ENCODE measurements around the gene EMC10.

Gene EMC10

GRCh38 chr19:50506700-50507099, 30.4 kb downstream of the EMC10 start:
- ChIA-PET CTCF (no interaction called here), POLR2A (no interaction called here)
- WGBS (ENCODE audit: insufficient coverage): 96% methylated on average over 4 of the region's 10 CpGs

GRCh38 chr19:50507376-50507775, 31.1 kb downstream of the EMC10 start:
- WGBS (ENCODE audit: insufficient coverage): 100% methylated on average over 7 of the region's 8 CpGs

More at GRCh38 chr19:50506700-50507099, 30.4 kb downstream of the EMC10 start:
- H3K27ac ChIP-seq (ENCODE audit: insufficient read depth in 1 of 2, low read depth in 1 of 2, low read length in 2 of 2, poor library complexity in 1 of 2, severe bottlenecking in 2 of 2): no peak overlapping the region
- H3K36me3 ChIP-seq (ENCODE audit: control insufficient read depth in 4 of 4, insufficient read depth in 4 of 4, low read length in 3 of 4): peaks cover 0 to 4% (median under 1%) of the 10 kb centered on the region in 4 experiments
- H3K4me1 ChIP-seq (ENCODE audit: control extremely low read depth in 1 of 4, control insufficient read depth in 4 of 4, insufficient read depth in 4 of 4, low read length in 3 of 4): peaks cover 0 to 9% (median 7%) of the 10 kb centered on the region in 4 experiments
- H3K27me3 ChIP-seq (replicated peaks in 2 of 5; ENCODE audit: control insufficient read depth in 4 of 5, insufficient read depth in 5 of 5, low read length in 4 of 5): no peaks in the 10 kb centered on the region
- no peak overlapping the region for H3K4me3 ChIP-seq (ENCODE audit: control insufficient read depth in 1 of 7, extremely low read depth in 1 of 7, insufficient read depth in 4 of 7, low read depth in 2 of 7, low read length in 6 of 7)
- H3K9me3 ChIP-seq (ENCODE audit: control extremely low read depth in 1 of 5, control insufficient read depth in 4 of 5, insufficient read depth in 2 of 5, low read depth in 1 of 5, low read length in 4 of 5): no peaks in the 10 kb centered on the region
- DNase-seq: no peak

GRCh38 chr19:50508843-50509190, 32.5 kb downstream of the EMC10 start:
- H3K4me1 ChIP-seq (ENCODE audit: control extremely low read depth in 1 of 4, control insufficient read depth in 4 of 4, insufficient read depth in 4 of 4, low read length in 3 of 4): peaks cover 0 to 15% (median 12%) of the 10 kb centered on the region in 4 experiments
- WGBS (ENCODE audit: insufficient coverage): no CpG with 5 or more reads among the region's 3 CpGs
- POLR2A ChIA-PET: interaction anchor here (0.6 kb wide), 1 partner anchor 79 kb away, joined by 3 read pairs; no protein-coding TSS in a partner anchor
- no peak overlapping the region for H3K4me3 ChIP-seq (ENCODE audit: control insufficient read depth in 1 of 7, extremely low read depth in 1 of 7, insufficient read depth in 4 of 7, low read depth in 2 of 7, low read length in 6 of 7)
- CTCF ChIA-PET: interaction anchor here (1.3 kb wide), 1 partner anchor 12 kb away, joined by 4 read pairs; no protein-coding TSS in a partner anchor
- DNase-seq: no peak
- H3K36me3 ChIP-seq (ENCODE audit: control insufficient read depth in 4 of 4, insufficient read depth in 4 of 4, low read length in 3 of 4): peaks cover 0 to 4% (median under 1%) of the 10 kb centered on the region in 4 experiments
- H3K9me3 ChIP-seq (ENCODE audit: control extremely low read depth in 1 of 5, control insufficient read depth in 4 of 5, insufficient read depth in 2 of 5, low read depth in 1 of 5, low read length in 4 of 5): no peaks in the 10 kb centered on the region
- H3K27ac ChIP-seq (ENCODE audit: insufficient read depth in 1 of 2, low read depth in 1 of 2, low read length in 2 of 2, poor library complexity in 1 of 2, severe bottlenecking in 2 of 2): no peak overlapping the region
- H3K27me3 ChIP-seq (replicated peaks in 2 of 5; ENCODE audit: control insufficient read depth in 4 of 5, insufficient read depth in 5 of 5, low read length in 4 of 5): peaks cover 0 to 9% (median 0%) of the 10 kb centered on the region in 5 experiments

More at GRCh38 chr19:50507376-50507775, 31.1 kb downstream of the EMC10 start:
- peaks cover 0 to 4% (median under 1%) of the 10 kb centered on the region in 4 experiments for H3K36me3 ChIP-seq (ENCODE audit: control insufficient read depth in 4 of 4, insufficient read depth in 4 of 4, low read length in 3 of 4)
- ChIA-PET POLR2A (no interaction called here), CTCF (no interaction called here)
- no peaks in the 10 kb centered on the region for H3K9me3 ChIP-seq (ENCODE audit: control extremely low read depth in 1 of 5, control insufficient read depth in 4 of 5, insufficient read depth in 2 of 5, low read depth in 1 of 5, low read length in 4 of 5)
- H3K4me3 ChIP-seq (ENCODE audit: control insufficient read depth in 1 of 7, extremely low read depth in 1 of 7, insufficient read depth in 4 of 7, low read depth in 2 of 7, low read length in 6 of 7): no peak overlapping the region
- H3K4me1 ChIP-seq (ENCODE audit: control extremely low read depth in 1 of 4, control insufficient read depth in 4 of 4, insufficient read depth in 4 of 4, low read length in 3 of 4): peaks cover 0 to 15% (median 12%) of the 10 kb centered on the region in 4 experiments
- no peak for DNase-seq
- no peaks in the 10 kb centered on the region for H3K27me3 ChIP-seq (replicated peaks in 2 of 5; ENCODE audit: control insufficient read depth in 4 of 5, insufficient read depth in 5 of 5, low read length in 4 of 5)
- no peak overlapping the region for H3K27ac ChIP-seq (ENCODE audit: insufficient read depth in 1 of 2, low read depth in 1 of 2, low read length in 2 of 2, poor library complexity in 1 of 2, severe bottlenecking in 2 of 2)

- ChIA-PET CTCF (interaction anchor here (1.3 kb wide), 1 partner anchor 12 kb away, joined by 4 read pairs; no protein-coding TSS in a partner anchor), POLR2A (no interaction called here)
- 97% methylated on average over 6 of the region's 11 CpGs for WGBS (ENCODE audit: insufficient coverage)
- Histone ChIP-seq H3K4me1 (ENCODE audit: control extremely low read depth in 1 of 4, control insufficient read depth in 4 of 4, insufficient read depth in 4 of 4, low read length in 3 of 4) (peaks cover 0 to 16% (median 12%) of the 10 kb centered on the region in 4 experiments), H3K9me3 (ENCODE audit: control extremely low read depth in 1 of 5, control insufficient read depth in 4 of 5, insufficient read depth in 2 of 5, low read depth in 1 of 5, low read length in 4 of 5) (no peaks in the 10 kb centered on the region), H3K27ac (ENCODE audit: insufficient read depth in 1 of 2, low read depth in 1 of 2, low read length in 2 of 2, poor library complexity in 1 of 2, severe bottlenecking in 2 of 2) (no peak overlapping the region), H3K4me3 (ENCODE audit: control insufficient read depth in 1 of 7, extremely low read depth in 1 of 7, insufficient read depth in 4 of 7, low read depth in 2 of 7, low read length in 6 of 7) (no peak overlapping the region), H3K36me3 (ENCODE audit: control insufficient read depth in 4 of 4, insufficient read depth in 4 of 4, low read length in 3 of 4) (peaks cover 0 to 4% (median under 1%) of the 10 kb centered on the region in 4 experiments), H3K27me3 (replicated peaks in 2 of 5; ENCODE audit: control insufficient read depth in 4 of 5, insufficient read depth in 5 of 5, low read length in 4 of 5) (peaks cover 0 to 15% (median 3%) of the 10 kb centered on the region in 5 experiments)
- DNase-seq: no peak
Measured at GRCh38 chr19:50509366-50509765, 33.1 kb downstream of the EMC10 start.

GRCh38 chr19:50510121-50510670, 33.9 kb downstream of the EMC10 start:
- Histone ChIP-seq H3K27me3 (replicated peaks in 2 of 5; ENCODE audit: control insufficient read depth in 4 of 5, insufficient read depth in 5 of 5, low read length in 4 of 5) (peaks cover 0 to 23% (median 9%) of the 10 kb centered on the region in 5 experiments), H3K9me3 (ENCODE audit: control extremely low read depth in 1 of 5, control insufficient read depth in 4 of 5, insufficient read depth in 2 of 5, low read depth in 1 of 5, low read length in 4 of 5) (no peaks in the 10 kb centered on the region), H3K4me1 (ENCODE audit: control extremely low read depth in 1 of 4, control insufficient read depth in 4 of 4, insufficient read depth in 4 of 4, low read length in 3 of 4) (peaks cover 0 to 17% (median 12%) of the 10 kb centered on the region in 4 experiments), H3K4me3 (ENCODE audit: control insufficient read depth in 1 of 7, extremely low read depth in 1 of 7, insufficient read depth in 4 of 7, low read depth in 2 of 7, low read length in 6 of 7) (peak overlapping the region in 4 of 7 experiments; percentile 73 to 82 (median 77)), H3K27ac (ENCODE audit: insufficient read depth in 1 of 2, low read depth in 1 of 2, low read length in 2 of 2, poor library complexity in 1 of 2, severe bottlenecking in 2 of 2) (peak overlapping the region; percentile 46 to 71), H3K36me3 (ENCODE audit: control insufficient read depth in 4 of 4, insufficient read depth in 4 of 4, low read length in 3 of 4) (peaks cover 0 to 4% (median under 1%) of the 10 kb centered on the region in 4 experiments)
- WGBS (ENCODE audit: insufficient coverage): 87% methylated on average over 16 of the region's 26 CpGs
- ChIA-PET POLR2A (no interaction called here), CTCF (interaction anchor here (1.1 to 1.3 kb wide), 2 partner anchors 13 to 50 kb away, joined by 3 to 4 read pairs; no protein-coding TSS in a partner anchor)
- no peak for DNase-seq

- CTCF ChIA-PET: interaction anchor here (1.1 kb wide), 1 partner anchor 50 kb away, joined by 3 read pairs; no protein-coding TSS in a partner anchor
- peaks cover 0 to 27% (median 9%) of the 10 kb centered on the region in 5 experiments for H3K27me3 ChIP-seq (replicated peaks in 2 of 5; ENCODE audit: control insufficient read depth in 4 of 5, insufficient read depth in 5 of 5, low read length in 4 of 5)
- peak overlapping the region; percentile 46 to 71 for H3K27ac ChIP-seq (ENCODE audit: insufficient read depth in 1 of 2, low read depth in 1 of 2, low read length in 2 of 2, poor library complexity in 1 of 2, severe bottlenecking in 2 of 2)
- peak overlapping the region; percentile 19 to 82 (median 73) for H3K4me3 ChIP-seq (ENCODE audit: control insufficient read depth in 1 of 7, extremely low read depth in 1 of 7, insufficient read depth in 4 of 7, low read depth in 2 of 7, low read length in 6 of 7)
- DNase-seq: peak in 1 of 3 donors; percentile 92
- peaks cover 0 to 17% (median 12%) of the 10 kb centered on the region in 4 experiments for H3K4me1 ChIP-seq (ENCODE audit: control extremely low read depth in 1 of 4, control insufficient read depth in 4 of 4, insufficient read depth in 4 of 4, low read length in 3 of 4)
- H3K9me3 ChIP-seq (ENCODE audit: control extremely low read depth in 1 of 5, control insufficient read depth in 4 of 5, insufficient read depth in 2 of 5, low read depth in 1 of 5, low read length in 4 of 5): no peaks in the 10 kb centered on the region
- WGBS (ENCODE audit: insufficient coverage): 21% methylated on average over 5 of the region's 10 CpGs
- peaks cover 0 to 4% (median under 1%) of the 10 kb centered on the region in 4 experiments for H3K36me3 ChIP-seq (ENCODE audit: control insufficient read depth in 4 of 4, insufficient read depth in 4 of 4, low read length in 3 of 4)
- POLR2A ChIA-PET: no interaction called here
Measured at GRCh38 chr19:50510700-50511068, 34.4 kb downstream of the EMC10 start.

Measured in common myeloid progenitor, CD34-positive (primary cell).